AG04449 (cell line): Measurements from ENCODE around the gene MICU2.

Experiments used
- CTCF ChIA-PET: fragments of 350-600 bp; formaldehyde crosslinking; extraction: SDS; loops from one replicate; lab custom pipeline; 2021; ENCODE audit warnings: antibody characterized with exemption; lab: Yijun Ruan, JAX
- POLR2A ChIA-PET: fragments of 400-600, 350-600 bp; formaldehyde crosslinking; extraction: SDS; loops from one replicate; lab custom pipeline; 2020; ENCODE audit warnings: antibody characterized with exemption, inconsistent platforms; lab: Yijun Ruan, JAX
- DNase-seq: peaks from one replicate; pipeline ENCODE4 v3.0.0-alpha.2; 2010; ENCODE audit warnings: low read depth, low spot score
- H3K4me3 ChIP-seq: 2 replicates; pipeline ENCODE4 v1.5.1; 2011; ENCODE audit warnings: low read depth, mild to moderate bottlenecking, control low read depth, low read length
- TF ChIP-seq, protein P1 (sequence below): IDR thresholded peaks from one replicate; pipeline ENCODE4 v1.5.1; 2011; ENCODE audit warnings: mild to moderate bottlenecking, moderate library complexity, low read length, control low read depth, inconsistent platforms; ENCODE audit not compliant: insufficient read depth; ENCODE audit errors: missing control alignments

The MICU2 gene

DNA sequence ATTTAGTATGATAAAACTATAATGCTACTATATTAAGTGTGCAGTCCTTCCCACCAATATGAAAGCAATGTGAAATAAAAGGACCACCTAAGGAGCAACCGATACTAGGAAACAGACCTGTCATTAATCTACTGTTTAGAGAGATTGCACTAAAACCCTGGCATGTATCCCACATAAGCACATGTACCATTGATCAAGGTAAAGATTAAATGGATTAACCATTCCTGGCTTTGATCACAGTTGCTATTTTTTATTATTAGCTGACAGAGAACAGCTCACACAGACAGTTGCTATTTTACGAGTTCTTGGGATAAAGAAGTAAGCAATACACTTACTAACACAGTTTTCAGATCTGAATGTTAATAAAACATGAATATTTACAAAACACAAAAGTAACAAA, 87.2 kb downstream of the MICU2 start:
- ChIA-PET POLR2A (no interaction called here), CTCF (interaction anchor here (1.6 kb wide), 1 partner anchor 40 kb away, joined by 6 read pairs; no protein-coding TSS in a partner anchor)
- DNase-seq = no peak
- H3K4me3 ChIP-seq = no peak overlapping the region
- TF ChIP-seq, protein P1, sequence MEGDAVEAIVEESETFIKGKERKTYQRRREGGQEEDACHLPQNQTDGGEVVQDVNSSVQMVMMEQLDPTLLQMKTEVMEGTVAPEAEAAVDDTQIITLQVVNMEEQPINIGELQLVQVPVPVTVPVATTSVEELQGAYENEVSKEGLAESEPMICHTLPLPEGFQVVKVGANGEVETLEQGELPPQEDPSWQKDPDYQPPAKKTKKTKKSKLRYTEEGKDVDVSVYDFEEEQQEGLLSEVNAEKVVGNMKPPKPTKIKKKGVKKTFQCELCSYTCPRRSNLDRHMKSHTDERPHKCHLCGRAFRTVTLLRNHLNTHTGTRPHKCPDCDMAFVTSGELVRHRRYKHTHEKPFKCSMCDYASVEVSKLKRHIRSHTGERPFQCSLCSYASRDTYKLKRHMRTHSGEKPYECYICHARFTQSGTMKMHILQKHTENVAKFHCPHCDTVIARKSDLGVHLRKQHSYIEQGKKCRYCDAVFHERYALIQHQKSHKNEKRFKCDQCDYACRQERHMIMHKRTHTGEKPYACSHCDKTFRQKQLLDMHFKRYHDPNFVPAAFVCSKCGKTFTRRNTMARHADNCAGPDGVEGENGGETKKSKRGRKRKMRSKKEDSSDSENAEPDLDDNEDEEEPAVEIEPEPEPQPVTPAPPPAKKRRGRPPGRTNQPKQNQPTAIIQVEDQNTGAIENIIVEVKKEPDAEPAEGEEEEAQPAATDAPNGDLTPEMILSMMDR = no peak

DNA sequence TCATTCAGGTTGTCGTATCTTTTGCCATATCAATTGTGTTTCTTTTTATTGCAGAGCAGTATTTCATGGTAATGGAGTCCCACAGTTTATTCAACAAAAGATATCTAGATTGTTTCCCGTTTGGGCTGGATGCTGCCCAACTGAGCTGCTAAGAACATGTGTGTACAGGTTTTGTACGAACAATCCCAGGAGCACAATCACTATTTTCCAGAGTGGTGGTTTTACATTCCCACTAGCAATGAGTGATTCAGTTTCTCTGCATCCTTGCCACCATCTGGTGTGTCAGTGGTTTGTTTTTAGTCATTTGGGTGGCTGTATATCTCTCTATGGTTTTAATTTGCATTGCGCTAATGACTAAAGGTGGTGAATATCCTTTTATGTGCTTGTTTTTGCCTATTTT, 92.1 kb downstream of the MICU2 start:
- CTCF ChIA-PET = no interaction called here
- TF ChIP-seq, protein P1 = no peak
- POLR2A ChIA-PET = interaction anchor here (1.0 kb wide), 1 partner anchor 92 kb away, joined by 3 read pairs; the partner anchor contains the start of gene MICU2

DNA sequence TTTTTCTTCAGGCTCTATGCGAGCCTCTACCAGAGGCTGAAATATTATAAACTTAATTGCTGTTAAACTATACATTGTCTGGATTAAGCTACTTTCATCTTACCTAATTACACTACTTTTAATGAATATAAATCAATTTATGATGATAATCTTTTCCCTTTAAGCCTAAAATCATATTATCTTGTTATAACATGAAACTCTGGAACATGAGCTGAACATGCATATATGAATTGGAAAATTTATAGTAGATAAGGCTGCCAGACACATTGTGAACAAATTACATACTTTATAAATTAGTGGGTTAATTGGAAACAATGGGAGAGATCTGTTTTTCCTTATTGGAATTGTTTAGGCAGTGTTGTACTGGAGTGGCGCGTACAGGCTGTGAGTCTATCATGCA, 99.6 kb downstream of the MICU2 start:
- POLR2A ChIA-PET = no interaction called here
- H3K4me3 ChIP-seq = no peak overlapping the region
- no peak for DNase-seq
- CTCF ChIA-PET = interaction anchor here (1.6 kb wide), 1 partner anchor 25 kb away, joined by 3 read pairs; no protein-coding TSS in a partner anchor
- TF ChIP-seq, protein P1 = no peak

More for the DNA sequence above, 92.1 kb downstream of the MICU2 start:
- H3K4me3 ChIP-seq = no peak overlapping the region
- DNase-seq = no peak

DNA sequence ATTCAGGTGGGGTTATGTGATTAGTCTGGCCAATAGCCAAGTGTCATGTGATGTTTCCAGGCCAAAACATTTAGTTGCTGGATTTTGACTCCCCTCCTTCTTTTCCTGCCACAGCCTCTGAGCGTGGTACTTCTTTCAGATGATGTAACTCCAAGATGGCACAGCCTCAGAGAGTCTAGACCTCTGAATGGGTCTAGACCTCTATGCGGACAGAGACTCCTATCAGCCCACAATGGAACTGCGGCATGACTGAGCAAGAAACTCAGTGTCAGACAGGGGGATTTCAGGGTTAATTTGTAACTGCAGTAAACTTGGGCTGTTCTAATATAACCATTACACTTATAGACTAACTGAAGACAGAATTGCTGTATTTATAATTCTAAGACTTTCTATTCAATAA, 102.3 kb downstream of the MICU2 start:
- POLR2A ChIA-PET = no interaction called here
- TF ChIP-seq, protein P1 = no peak
- CTCF ChIA-PET = no interaction called here
- no peak for DNase-seq
- no peak overlapping the region for H3K4me3 ChIP-seq

DNA sequence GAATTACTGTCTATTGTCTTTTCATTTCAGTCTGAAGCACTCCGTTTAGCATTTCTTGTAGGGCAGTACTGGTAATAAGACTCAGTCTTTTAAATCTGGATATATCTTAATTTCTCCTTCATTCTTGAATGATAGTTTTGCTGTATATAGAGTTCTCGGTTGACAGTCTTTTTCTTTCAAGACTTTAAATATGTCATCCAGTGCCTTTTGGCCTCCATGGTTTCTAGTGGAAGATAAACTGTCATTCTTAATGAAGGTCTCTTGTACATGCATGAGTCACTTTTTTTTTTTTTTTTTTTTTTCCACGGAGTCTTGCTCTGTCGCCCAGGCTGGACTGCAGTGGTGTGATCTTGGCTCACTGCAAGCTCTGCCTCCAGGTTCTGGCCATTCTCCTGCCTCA, 117.6 kb downstream of the MICU2 start:
- CTCF ChIA-PET = interaction anchor here (5.2 kb wide), 1 partner anchor 8 kb away, joined by 43 read pairs; no protein-coding TSS in a partner anchor
- TF ChIP-seq, protein P1 = no peak
- POLR2A ChIA-PET = no interaction called here
- no peak for DNase-seq
- H3K4me3 ChIP-seq = no peak overlapping the region

- TF ChIP-seq, protein P1 = no peak
- ChIA-PET POLR2A (no interaction called here), CTCF (interaction anchor here (0.9 to 1.6 kb wide), 2 partner anchors 186 to 304 kb away, joined by 3 read pairs; no protein-coding TSS in a partner anchor)
- H3K4me3 ChIP-seq = no peak overlapping the region
- DNase-seq = no peak
These were observed 120.2 kb downstream of the MICU2 start for GRCh38 chr13:21483748-21484147.
